Renal pelvis (tissue), 3 donors: ENCODE data around the gene POLR3C. TPM values are rescaled to one million over a fixed set of nuclear protein-coding genes. Genes with fewer than 3 reads are reported as not detected.

Source experiments
- polyA plus RNA-seq, 3 donors: library from polyadenylated mRNA; unstranded; fragments of 120-200 nt; gene quantifications; one replicate each; pipeline ENCODE4 v1.2.1, GENCODE V29; 2013; ENCODE audit not compliant: insufficient read length in 3 of 3

POLR3C gene
- polyA plus RNA-seq, 3 donors, result 35.9 to 41.3 (median 39.5) TPM

Other genes starting within 250 kb of the POLR3C start
- gene GPR89A, start 216.2 kb upstream of the POLR3C start, polyA plus RNA-seq, result 10 to 100 TPM; 39.7 to 47.1 (median 41.7) TPM
- gene PDZK1, start 116.8 kb upstream of the POLR3C start, polyA plus RNA-seq, result 100 to 1,000 TPM; 179 to 244 (median 186) TPM
- gene CD160, start 104.7 kb upstream of the POLR3C start, polyA plus RNA-seq, result 1 to 10 TPM; 1.0 to 4.1 (median 2.6) TPM
- 10 to 100 TPM; 12.4 to 21.9 (median 20.7) TPM for gene RNF115, start 105 bp upstream of the POLR3C start, polyA plus RNA-seq
- gene NUDT17, start 21.4 kb downstream of the POLR3C start, polyA plus RNA-seq, result 1 to 10 TPM; 6.5 to 9.1 (median 8.0) TPM
- gene PIAS3, start 34.9 kb downstream of the POLR3C start, polyA plus RNA-seq, result 10 to 100 TPM; 52.5 to 59.6 (median 55.4) TPM
- 1 to 10 TPM; 2.6 to 2.8 (median 2.7) TPM for gene ANKRD35, start 61.7 kb downstream of the POLR3C start, polyA plus RNA-seq
- 1 to 10 TPM in 2 of 3 donors, under 1 TPM in 1; 0.61 to 2.3 (median 1.4) TPM for gene ITGA10, start 85.8 kb downstream of the POLR3C start, polyA plus RNA-seq
- 10 to 100 TPM; 49.4 to 59.3 (median 56.8) TPM for gene PEX11B, start 94.5 kb downstream of the POLR3C start, polyA plus RNA-seq
- 100 to 1,000 TPM; 179 to 211 (median 202) TPM for gene RBM8A, start 103.3 kb downstream of the POLR3C start, polyA plus RNA-seq
- gene LIX1L, start 133.8 kb downstream of the POLR3C start, polyA plus RNA-seq, result 10 to 100 TPM; 21.5 to 22.8 (median 22.0) TPM
- under 1 TPM; 0.64 to 0.79 (median 0.77) TPM for gene ANKRD34A, start 140.4 kb downstream of the POLR3C start, polyA plus RNA-seq
- gene POLR3GL, start 140.5 kb downstream of the POLR3C start, polyA plus RNA-seq, result 10 to 100 TPM; 32.3 to 35.7 (median 34.5) TPM
- gene TXNIP, start 172.4 kb downstream of the POLR3C start, polyA plus RNA-seq, result 100 to 1,000 TPM; 465 to 546 (median 519) TPM
- gene HJV, start 197.5 kb downstream of the POLR3C start, polyA plus RNA-seq, result under 1 TPM in 2 of 3 donors, not detected in 1; 0.34 to 0.46 TPM